HG03575 (cell line): Measurements from ENCODE around the gene STK32A.

ENCODE experiments used
- ATAC-seq: cut with Tn5 transposase; IDR thresholded peaks from one replicate; pipeline ENCODE4 v1.9.1; 2021; ENCODE audit not compliant: unreplicated experiment, insufficient number of reproducible peaks, low FRiP score; ENCODE audit errors: extremely low read depth

The STK32A gene

GRCh38 chr5:147377682-147378081 is 142.9 kb downstream of the STK32A start:
- ATAC-seq: no peak

DNA sequence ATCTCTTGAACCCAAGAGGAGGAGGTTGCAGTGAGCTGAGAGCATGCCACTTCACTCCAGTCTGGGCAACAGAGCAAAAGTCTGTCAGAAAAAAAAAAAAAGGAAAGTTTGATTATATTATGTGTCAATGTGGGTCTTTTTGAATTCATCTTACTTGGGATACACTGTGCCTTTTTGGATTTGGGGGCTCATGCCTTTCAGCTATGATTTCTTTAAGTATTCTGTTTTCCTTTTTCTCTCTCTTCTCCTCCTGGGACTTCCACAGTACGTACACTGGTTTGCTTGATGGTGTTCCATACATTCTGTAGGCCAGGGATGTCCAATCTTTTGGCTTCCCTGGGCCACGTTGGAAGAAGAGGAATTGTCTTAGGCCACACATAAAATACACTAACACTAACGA is 146.7 kb downstream of the STK32A start:
- ATAC-seq: no peak

DNA sequence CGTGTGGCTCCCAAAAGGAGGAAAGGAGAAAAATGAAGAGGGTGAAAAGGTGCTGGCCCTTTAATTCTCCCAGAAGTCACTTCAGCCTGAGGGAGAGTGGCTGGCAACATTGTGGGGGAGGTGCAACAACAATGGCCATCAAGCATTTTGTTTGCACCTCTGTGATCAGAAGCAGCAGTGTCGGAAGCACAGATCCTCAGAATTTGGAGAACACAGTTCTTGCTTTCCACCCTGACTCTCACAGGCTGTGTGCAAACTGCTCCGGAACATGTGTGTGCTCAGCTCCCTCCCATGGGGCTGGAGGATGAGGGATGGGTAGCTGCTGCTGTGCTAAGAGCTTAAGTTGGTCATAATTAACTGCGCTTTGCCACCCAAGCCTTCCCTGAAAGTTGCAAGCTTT is 147.9 kb downstream of the STK32A start:
- ATAC-seq: no peak

GRCh38 chr5:147384346-147385193 is 149.7 kb downstream of the STK32A start:
- ATAC-seq: peak; percentile 46

DNA sequence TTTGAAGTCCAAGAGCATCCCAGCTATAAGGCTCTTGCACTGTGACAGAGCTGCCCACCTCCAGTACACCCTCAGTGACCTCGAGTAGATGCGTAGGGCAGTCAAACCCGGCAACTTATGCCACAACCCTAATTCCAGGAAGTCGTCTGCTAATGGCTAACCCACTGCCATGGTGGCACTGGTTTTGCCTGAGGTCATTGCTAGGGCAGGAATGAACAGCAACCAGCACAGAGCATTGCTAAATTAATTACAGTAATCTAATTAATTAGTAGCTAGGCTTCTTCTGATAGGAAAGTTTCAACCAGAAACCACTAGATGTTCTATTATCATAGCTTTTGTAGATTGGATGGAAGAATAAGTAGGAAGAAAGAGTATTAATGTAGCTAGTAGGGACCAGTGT is 152.3 kb downstream of the STK32A start:
- no peak for ATAC-seq

- ATAC-seq: no peak
Observed at GRCh38 chr5:147388184-147389108, 153.6 kb downstream of the STK32A start.

DNA sequence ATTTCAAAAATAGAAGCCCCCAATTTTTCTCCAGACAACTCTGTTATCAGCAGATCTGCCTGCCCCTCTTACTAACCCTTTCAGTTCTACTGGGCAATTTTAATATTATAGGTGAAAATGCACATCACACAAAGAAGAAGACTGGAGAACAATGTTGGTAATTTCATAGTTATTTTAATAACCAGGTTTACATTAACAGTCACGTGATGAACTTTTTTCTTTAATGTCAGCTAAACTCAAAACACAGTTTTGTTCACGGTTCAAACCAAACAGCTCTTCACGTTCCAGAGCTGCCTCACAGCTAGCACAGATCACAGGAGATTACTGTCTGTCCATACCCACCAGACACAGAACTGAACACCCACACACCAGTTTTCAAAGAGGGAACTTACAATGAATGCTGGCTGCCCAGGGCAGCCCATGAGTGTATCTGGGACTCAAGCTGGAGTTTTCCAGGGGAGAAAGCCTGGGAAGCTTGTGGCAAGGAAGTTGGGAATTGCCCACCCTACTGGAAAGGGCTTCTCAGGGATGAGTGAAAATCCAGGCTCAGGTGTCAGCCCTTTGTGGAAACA is 155.9 kb downstream of the STK32A start:
- ATAC-seq: no peak

DNA sequence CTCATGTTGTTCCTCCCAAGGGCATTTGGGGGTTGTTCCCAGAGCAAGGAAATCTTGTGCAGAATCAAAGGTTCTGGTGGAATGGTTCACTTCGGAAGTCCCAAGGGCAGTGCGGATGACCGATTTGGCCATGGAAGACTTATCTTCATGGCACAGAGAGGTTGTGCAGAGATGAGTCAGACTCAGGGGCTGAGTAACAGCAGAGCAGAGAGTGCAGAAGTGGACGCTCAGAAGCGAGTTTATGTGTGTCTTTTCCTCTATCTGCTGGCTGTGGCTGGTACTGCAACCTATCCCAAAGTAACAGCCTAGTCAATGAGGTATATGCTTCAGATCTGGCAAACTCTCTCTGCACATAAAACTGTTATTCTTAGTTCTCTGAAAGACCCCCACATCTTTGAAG is 157.0 kb downstream of the STK32A start:
- peak; percentile 97 for ATAC-seq

- no peak for ATAC-seq
Observed at GRCh38 chr5:147393874-147394672, 159.2 kb downstream of the STK32A start.

DNA sequence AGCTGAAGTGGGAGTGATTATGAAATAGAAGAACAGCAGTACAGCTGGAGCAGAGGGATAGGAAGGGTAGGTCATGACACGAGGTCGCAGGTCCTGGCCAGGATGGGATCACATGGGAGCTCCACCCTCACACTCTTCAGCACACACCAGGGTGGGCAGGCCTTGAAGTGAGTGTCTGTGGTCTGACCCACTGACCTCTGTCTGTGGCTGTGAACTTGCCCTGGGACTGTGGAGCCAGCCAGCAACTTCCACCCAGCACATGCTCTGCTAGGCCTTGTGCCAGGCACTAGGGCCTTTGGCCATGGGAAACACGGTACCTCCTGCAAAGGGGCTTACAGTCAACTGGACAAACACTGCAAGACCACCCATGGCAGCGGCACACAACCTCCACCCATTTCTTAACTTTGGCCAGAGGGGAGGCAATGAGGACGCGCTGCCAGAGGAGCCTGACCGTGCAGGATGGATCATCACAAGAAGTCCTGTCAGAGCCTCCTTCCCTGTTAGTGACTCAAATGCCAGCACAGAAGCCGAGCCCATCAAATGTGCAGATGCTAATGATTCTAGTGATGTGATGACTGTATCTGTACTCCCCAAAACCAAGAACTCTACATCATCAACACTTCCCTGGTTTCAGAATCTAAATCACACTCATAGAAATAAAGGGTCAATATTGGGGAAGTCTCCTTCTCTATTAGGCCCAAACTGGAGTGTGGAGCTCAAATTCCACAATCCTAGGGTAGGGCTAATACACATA is 161.4 kb downstream of the STK32A start:
- no peak for ATAC-seq

DNA sequence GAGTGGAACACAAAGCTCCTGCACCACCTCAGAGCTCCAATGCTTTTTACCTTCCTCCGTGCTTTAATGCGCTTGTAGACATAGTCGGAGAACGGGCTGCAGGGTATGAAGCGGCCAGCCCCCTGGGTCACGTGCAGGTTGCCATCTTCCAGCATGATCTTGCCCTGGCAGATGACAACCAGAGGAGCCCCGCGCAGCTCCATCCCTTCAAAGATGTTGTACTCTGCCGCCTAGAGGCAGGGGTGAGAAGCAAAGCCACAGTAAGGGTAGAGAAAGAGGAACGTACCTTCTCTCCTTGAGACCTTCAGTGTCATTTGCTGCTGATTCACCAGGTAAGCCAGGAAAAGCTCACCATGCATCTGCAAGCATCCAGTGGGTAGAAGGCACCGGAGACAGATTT is 162.8 kb downstream of the STK32A start:
- ATAC-seq: no peak

- no peak for ATAC-seq
Observed at GRCh38 chr5:147398860-147399259, 164.0 kb downstream of the STK32A start.

GRCh38 chr5:147400126-147400809 is 165.4 kb downstream of the STK32A start:
- no peak for ATAC-seq

GRCh38 chr5:147400881-147401280 is 166.1 kb downstream of the STK32A start:
- no peak for ATAC-seq

DNA sequence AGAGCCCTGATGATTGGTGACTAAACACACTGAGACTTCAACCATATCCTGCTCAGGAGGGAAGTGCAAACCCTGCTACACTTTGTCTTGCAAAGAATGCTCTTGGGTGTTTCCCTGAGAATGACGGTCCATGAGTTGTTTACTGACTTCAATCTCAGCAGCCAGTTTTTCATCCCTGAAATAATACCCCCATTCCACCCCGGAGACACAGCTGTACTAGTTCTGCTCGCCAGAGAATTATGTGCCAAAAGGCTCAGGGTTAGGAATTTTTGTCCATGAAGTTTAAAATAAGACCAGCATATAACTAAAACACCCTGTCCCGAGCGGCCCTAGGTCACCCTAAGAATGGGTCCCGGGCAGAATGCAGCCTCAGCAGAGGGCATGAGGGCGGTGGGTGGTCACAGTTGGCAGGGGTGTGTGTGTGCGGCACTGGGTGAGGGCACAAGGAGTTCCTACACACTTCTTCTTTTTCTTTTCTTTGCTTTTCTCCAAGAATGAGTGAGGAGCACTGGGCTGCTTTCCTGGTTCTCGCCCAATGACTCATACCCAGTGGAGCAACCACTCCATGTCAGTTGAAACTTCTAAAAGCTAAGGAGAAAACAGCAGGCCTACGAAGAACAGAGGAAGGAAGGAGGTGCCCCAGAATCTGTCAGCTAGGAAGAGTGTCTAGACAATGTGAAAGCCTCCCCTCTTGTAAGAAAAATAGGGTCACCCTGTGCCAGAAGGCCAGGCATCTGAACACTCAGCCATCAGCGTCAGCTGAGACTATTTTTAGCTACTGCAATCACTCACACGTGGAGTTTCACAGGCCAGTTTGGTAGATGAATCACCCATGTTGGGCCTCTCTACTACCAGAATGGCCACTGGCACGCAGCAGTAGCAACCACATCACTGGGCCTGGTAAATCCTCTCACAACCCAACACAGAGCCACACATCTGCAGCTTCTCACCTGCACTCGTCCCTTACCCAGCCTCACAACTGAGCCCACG is 169.1 kb downstream of the STK32A start:
- ATAC-seq: peak; percentile 98

- ATAC-seq: no peak
Observed at GRCh38 chr5:147404706-147405105, 169.9 kb downstream of the STK32A start.

DNA sequence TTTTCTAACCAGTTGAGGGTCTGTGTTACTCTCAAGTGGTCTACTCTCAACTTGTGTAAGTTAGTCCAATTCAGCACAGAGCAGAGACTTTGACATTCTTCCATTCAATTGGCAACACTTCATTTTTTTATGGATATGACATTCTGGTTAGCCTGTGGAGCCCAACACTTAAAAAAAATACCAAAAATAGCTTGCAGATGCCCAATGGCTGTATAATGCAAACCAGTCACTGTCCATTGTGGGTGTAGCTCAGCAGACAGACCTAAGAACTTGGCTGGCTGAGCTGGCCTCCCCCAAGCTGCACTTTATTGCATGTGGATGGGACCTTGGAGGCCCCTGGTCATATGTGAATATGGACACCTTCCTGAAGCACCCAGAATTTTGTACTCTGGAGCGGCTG is 171.8 kb downstream of the STK32A start:
- ATAC-seq: no peak
